ENCODE measurements around the gene RDH12. TPM values are rescaled to one million over a fixed set of nuclear protein-coding genes. Genes with fewer than 3 reads are reported as not detected.

RDH12 gene
- total and polyA plus RNA-seq, 2 donors (not counting 1 experiment from before 2014, with no cell fraction given): not detected

GRCh38 chr14:67674480-67675218 is 27.0 kb upstream of the RDH12 start, which contains the start of gene VTI1B:
Gene VTI1B (minus strand): TSS chr14:67674632. CDS start chr14:67674489, 143 bp downstream.
- Histone ChIP-seq H3K4me1 (ENCODE audit: control insufficient read depth, extremely low read depth, insufficient read depth, low read length) (no peaks in the 10 kb centered on the region), H3K4me2 (ENCODE audit: extremely low read depth, insufficient read depth, low read length) (peak within 1 kb of the TSS; percentile 97), H3K27me3 (ENCODE audit: control insufficient read depth, insufficient read depth, low read length) (no peaks in the 10 kb centered on the region), H3K4me3 (replicated peaks in 1 of 4; ENCODE audit: control extremely low read depth in 1 of 4, insufficient read depth in 1 of 4, low read depth in 3 of 4, low read length in 4 of 4) (peak within 1 kb of the TSS; percentile 53 to 86 (median 80)), H3K36me3 (ENCODE audit: control insufficient read depth, insufficient read depth, low read length) (peaks cover 11% of the 10 kb centered on the region), H4K20me1 (ENCODE audit: control insufficient read depth, extremely low read depth, insufficient read depth, low read length) (no peaks in the 10 kb centered on the region), H3K9me3 (ENCODE audit: control insufficient read depth, insufficient read depth, low read depth, low read length) (no peaks in the 10 kb centered on the region), H2AFZ (ENCODE audit: low read length) (peak within 1 kb of the TSS; percentile 99), H3K9ac (ENCODE audit: insufficient read depth, low read length) (peak within 1 kb of the TSS; percentile 100), H3K27ac (ENCODE audit: insufficient read depth, low read length) (peak within 1 kb of the TSS; percentile 98), H3K79me2 (ENCODE audit: control insufficient read depth, insufficient read depth, low read length) (peaks cover 43% of the 10 kb centered on the region)
- no peak for TF ChIP-seq EZH2 (IDR thresholded peaks at IDR 0.05; ENCODE audit: low read length, missing control alignments)
- peak in 1 of 2 donors; percentile 41 for TF ChIP-seq CTCF (conservative IDR thresholded peaks at IDR 0.05 in 1 of 2, IDR thresholded peaks at IDR 0.05 in 1 of 2; ENCODE audit: low read depth in 1 of 2, low read length in 2 of 2)
- peak; percentile 72 to 74 for DNase-seq (ENCODE audit: low read depth in 2 of 2)

DNA sequence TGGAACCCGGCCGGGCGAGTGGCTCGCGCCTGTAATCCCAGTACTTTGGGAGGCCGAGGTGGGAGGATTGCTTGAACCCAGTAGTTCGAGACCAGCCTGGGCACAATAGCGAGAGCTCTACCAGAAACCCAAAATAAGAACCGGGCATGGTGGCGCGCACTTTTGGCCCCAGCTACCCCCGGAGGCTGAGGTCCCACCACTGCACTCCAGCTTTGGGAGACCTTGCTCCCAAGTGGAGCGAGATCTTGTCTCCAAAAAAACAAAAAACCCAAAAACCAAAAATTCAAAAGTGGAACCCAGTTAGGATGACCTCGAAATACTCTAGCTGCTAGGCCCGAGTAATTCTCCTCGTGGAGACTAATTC is 26.5 kb upstream of the RDH12 start:
- Histone ChIP-seq H4K20me1 (ENCODE audit: control insufficient read depth, extremely low read depth, insufficient read depth, low read length) (no peaks in the 10 kb centered on the region), H3K27me3 (ENCODE audit: control insufficient read depth, insufficient read depth, low read length) (no peaks in the 10 kb centered on the region), H3K4me2 (ENCODE audit: extremely low read depth, insufficient read depth, low read length) (peak overlapping the region; percentile 95), H3K9ac (ENCODE audit: insufficient read depth, low read length) (peak overlapping the region; percentile 100), H3K27ac (ENCODE audit: insufficient read depth, low read length) (peak overlapping the region; percentile 98), H3K36me3 (ENCODE audit: control insufficient read depth, insufficient read depth, low read length) (peaks cover 11% of the 10 kb centered on the region), H3K79me2 (ENCODE audit: control insufficient read depth, insufficient read depth, low read length) (peaks cover 38% of the 10 kb centered on the region), H3K4me1 (ENCODE audit: control insufficient read depth, extremely low read depth, insufficient read depth, low read length) (no peaks in the 10 kb centered on the region), H3K4me3 (replicated peaks in 1 of 4; ENCODE audit: control extremely low read depth in 1 of 4, insufficient read depth in 1 of 4, low read depth in 3 of 4, low read length in 4 of 4) (peak overlapping the region; percentile 53 to 82 (median 80)), H2AFZ (ENCODE audit: low read length) (peak overlapping the region; percentile 99), H3K9me3 (ENCODE audit: control insufficient read depth, insufficient read depth, low read depth, low read length) (no peaks in the 10 kb centered on the region)
- TF ChIP-seq EZH2 (IDR thresholded peaks at IDR 0.05; ENCODE audit: low read length, missing control alignments) (no peak), CTCF (conservative IDR thresholded peaks at IDR 0.05 in 1 of 2, IDR thresholded peaks at IDR 0.05 in 1 of 2; ENCODE audit: low read depth in 1 of 2, low read length in 2 of 2) (no peak)
- no peak for DNase-seq (ENCODE audit: low read depth in 2 of 2)

DNA sequence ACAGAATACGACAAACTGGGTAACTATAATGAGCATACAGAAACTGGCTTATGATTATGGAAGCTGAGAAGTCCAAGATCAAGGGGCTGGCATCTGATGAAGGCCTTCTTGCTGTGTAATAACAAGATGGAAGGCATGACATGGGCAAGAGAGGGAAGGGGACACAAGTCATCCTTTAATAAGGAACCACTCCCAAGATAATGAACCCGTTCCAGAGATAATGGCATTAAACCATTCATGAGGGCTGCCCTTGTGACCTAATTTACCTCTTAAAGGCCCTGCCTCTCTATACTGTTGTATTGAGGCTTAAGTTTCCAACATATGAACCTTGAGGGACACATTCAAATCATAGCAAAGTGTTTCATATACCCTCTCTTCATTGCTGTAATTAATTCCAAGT is 22.7 kb upstream of the RDH12 start:
- Histone ChIP-seq H3K9me3 (ENCODE audit: control insufficient read depth, insufficient read depth, low read depth, low read length) (no peaks in the 10 kb centered on the region), H3K27me3 (ENCODE audit: control insufficient read depth, insufficient read depth, low read length) (no peaks in the 10 kb centered on the region), H3K4me3 (replicated peaks in 1 of 4; ENCODE audit: control extremely low read depth in 1 of 4, insufficient read depth in 1 of 4, low read depth in 3 of 4, low read length in 4 of 4) (no peak overlapping the region), H3K36me3 (ENCODE audit: control insufficient read depth, insufficient read depth, low read length) (peaks cover 11% of the 10 kb centered on the region), H3K4me2 (ENCODE audit: extremely low read depth, insufficient read depth, low read length) (no peak overlapping the region), H4K20me1 (ENCODE audit: control insufficient read depth, extremely low read depth, insufficient read depth, low read length) (no peaks in the 10 kb centered on the region), H3K9ac (ENCODE audit: insufficient read depth, low read length) (no peak overlapping the region), H3K27ac (ENCODE audit: insufficient read depth, low read length) (no peak overlapping the region), H2AFZ (ENCODE audit: low read length) (no peak overlapping the region), H3K4me1 (ENCODE audit: control insufficient read depth, extremely low read depth, insufficient read depth, low read length) (no peaks in the 10 kb centered on the region), H3K79me2 (ENCODE audit: control insufficient read depth, insufficient read depth, low read length) (peaks cover 5% of the 10 kb centered on the region)
- TF ChIP-seq EZH2 (IDR thresholded peaks at IDR 0.05; ENCODE audit: low read length, missing control alignments): no peak
- no peak for TF ChIP-seq CTCF (conservative IDR thresholded peaks at IDR 0.05 in 1 of 2, IDR thresholded peaks at IDR 0.05 in 1 of 2; ENCODE audit: low read depth in 1 of 2, low read length in 2 of 2)
- no peak for DNase-seq (ENCODE audit: low read depth in 2 of 2)
